Glomerular endothelial cell (primary cell): ENCODE measurements around the gene NDUFA12. TPM values are rescaled to one million over a fixed set of nuclear protein-coding genes. Genes with fewer than 3 reads are reported as not detected.

Source experiments
- DNase-seq: peaks from one replicate; pipeline ENCODE4 v3.0.0-alpha.2; 2011; ENCODE audit warnings: low read depth, low spot score; ENCODE audit errors: extremely low read depth
- total RNA-seq: library from RNA; depleted of rRNA; stranded (reverse); fragments of >200 nt; gene quantifications from 2 replicates; pipeline ENCODE4 v1.2.3, GENCODE V29; 2015

The NDUFA12 gene
- total RNA-seq, 1 donor from 2014 or later, result 117 TPM

DNA sequence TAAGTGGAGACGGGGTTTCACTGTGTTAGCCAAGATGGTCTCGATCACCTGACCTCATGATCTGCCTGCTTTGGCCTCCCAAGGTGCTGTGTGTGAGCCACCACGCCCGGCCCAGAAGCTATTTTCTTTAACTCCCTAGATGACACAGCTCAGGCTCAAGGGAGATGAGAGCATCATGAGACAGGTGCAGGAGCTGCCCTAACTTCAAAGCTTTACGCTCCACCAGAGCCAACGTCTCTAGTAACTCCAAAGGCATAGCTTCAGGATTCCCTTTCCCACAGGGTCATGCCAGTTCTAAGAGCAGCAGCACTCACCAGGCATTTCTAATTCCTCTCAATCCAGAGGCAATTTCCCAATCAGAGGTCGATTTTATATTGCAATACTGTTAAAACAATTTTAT lies 21.0 kb downstream of the NDUFA12 start:
- no peak for DNase-seq

DNA sequence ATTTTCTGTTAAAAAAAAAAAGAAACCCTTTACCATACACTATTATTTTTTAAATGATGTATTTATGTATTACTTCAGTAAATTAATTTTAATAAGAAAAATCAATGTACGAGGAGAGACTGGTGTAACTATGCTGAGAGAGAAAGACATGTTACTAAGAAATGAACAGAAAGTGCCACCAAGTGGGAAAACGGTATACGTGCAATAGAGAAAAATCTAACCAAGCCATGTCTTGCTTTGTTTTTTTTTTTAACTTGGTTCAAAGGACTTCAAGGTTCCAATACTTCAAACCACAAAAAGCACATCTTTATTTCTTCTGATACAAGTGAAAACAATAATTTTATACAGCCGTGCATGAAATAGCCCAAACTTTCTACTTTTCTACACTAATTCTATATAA lies 22.9 kb downstream of the NDUFA12 start:
- no peak for DNase-seq

DNA sequence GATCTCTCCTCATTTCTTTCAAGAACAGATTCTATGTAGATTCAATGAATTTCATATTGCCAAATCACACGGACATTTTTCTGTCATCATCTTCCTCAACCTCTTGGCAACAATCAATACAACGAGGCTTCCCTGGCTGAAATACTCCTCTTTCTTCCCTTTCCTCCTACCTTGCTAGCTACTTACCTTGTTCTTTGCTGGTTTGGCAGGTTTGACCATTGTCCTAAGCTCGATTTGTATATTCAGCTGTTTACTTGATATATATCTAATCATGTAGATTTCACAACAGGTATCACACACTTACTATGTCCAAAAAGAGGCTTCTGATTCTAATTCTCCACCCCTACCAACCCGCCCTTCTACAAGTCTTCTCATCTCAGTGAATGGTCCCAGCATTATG lies 23.6 kb downstream of the NDUFA12 start:
- DNase-seq, result no peak

- DNase-seq, result no peak
These were observed 25.6 kb downstream of the NDUFA12 start for GRCh38 chr12:94977766-94978468.

DNA sequence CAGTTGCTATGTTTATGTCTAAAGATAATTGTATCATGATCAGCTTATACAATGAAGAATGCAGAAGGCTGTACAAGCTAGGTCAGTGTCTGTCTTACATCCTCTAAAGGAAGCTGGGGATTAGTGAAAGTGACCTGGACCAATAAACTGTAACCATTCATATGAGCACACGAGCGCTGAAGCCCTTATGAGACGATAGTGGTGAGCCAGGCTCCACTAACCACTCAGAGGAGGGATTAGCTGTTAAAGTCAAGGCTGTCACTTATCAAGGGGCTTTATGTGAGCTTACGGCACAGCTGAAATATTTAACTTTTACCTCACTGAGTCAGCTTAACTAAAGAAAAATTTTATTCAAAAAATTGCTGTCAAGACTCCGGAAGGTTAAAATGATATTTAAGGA lies 30.3 kb downstream of the NDUFA12 start:
- no peak for DNase-seq

- DNase-seq, result no peak
These were observed 30.7 kb downstream of the NDUFA12 start for GRCh38 chr12:94972795-94973194.

- no peak for DNase-seq
These were observed 31.6 kb downstream of the NDUFA12 start for GRCh38 chr12:94971923-94972322.

DNA sequence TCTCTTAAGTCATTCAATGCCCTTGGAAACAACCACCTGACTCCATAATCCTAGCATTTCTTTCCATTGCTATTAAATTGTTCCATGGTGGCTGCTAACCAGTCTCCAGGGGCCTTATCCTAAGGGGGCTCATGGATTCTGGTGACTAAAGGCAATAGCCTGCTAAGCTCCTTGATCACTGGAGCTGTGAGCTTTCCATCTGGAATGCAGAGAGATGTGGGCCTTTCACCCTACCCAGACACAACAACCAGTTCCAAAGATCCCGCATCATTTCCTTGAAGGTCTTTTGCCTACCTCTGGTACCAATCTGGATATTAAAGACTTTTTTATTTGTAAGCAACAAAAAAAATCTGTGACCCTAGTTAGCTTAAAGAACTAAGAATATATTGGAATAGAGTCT lies 32.9 kb downstream of the NDUFA12 start:
- DNase-seq, result no peak

DNA sequence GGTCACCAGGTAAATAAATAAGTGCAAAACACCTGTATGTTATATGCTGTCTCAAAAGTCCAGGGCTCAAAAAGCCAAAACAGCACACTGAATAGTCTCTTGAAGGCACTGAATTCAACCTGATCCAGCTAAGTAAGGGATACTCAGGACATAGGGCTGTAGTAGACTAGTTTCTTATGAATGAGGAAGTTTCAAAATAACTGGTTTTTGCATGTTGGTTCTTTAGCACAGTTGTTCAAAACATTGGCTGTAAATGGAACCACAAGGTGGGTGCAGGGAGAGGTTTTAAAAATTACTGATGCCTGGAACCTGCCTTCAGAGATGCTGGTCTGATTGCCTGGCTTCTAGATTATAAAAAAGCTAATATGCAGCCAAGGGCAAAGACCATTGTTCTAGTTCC lies 34.1 kb downstream of the NDUFA12 start:
- no peak for DNase-seq

- no peak for DNase-seq
These were observed 37.4 kb downstream of the NDUFA12 start for GRCh38 chr12:94965982-94966630.

DNA sequence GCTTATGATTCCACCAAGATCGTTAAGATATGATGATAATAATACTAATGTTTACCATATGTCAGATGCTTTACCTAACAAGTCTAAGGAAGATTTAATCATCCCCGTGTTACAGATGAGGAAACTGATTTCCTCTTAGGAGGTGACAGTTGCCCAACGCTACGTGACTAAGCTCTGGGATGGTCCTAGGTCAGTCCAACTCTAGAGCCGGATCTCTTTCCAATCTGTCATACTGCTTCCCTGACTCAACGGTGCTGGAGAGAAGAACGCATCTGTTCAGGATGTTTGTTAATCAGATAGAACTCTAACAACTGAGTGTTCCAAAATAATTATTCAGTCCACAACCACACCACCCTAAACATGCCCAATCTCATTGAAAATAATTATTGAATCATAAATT lies 39.8 kb downstream of the NDUFA12 start:
- no peak for DNase-seq

DNA sequence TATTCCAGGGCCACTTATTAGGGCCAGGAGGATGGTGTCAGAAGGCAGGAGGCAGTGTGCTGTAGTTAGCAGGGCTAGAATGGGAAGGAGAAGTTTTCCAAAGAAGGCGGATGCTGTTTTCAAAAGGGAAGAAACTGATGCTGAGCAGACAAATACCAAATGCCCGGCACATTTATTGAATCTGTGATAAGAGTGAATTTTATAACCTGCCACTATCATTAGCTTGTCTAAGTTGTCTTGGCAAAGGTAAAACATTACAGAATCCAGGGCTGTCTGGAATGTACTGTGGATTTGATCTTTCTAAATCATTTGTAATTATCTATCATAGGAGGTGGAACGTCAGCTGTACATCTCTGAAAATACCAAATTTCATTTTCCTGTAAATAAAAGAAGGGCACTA lies 40.8 kb downstream of the NDUFA12 start:
- no peak for DNase-seq

GRCh38 chr12:94961911-94962310 lies 41.6 kb downstream of the NDUFA12 start:
- no peak for DNase-seq

GRCh38 chr12:94961256-94961824 lies 42.2 kb downstream of the NDUFA12 start:
- no peak for DNase-seq

GRCh38 chr12:94957006-94957405 lies 46.5 kb downstream of the NDUFA12 start:
- no peak for DNase-seq

- no peak for DNase-seq
These were observed 48.4 kb downstream of the NDUFA12 start for GRCh38 chr12:94954948-94955592.

DNA sequence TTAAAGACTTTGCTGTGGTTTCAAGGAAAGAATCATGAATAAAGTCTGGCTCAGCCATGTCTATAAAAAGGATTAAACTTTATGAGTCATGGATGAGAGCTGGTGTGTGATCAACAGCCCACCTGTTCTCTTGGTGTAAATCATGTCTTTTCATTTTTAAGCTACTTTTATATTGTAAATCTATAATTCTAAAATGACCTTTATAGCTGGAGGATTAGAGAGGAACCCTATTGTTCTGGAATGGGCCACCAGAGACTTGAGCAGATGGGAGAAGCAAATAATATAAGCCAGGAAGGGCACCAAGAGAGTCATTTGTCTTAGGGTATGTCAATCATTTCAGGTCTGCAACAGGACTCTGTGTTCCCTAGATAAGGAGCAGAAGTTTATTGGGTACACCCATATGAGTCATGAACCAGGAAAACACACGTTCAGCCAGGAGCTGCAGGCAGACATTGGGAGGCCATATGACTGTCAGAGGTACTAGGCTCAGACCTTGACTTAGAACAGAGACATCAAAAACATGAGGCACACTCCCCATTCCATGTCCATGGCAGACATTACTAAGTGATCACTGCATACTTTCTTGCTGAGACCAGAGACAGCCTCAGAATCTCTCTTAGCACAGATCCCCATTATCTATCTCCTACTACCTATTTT lies 49.3 kb downstream of the NDUFA12 start:
- no peak for DNase-seq

- DNase-seq, result no peak
These were observed 51.2 kb downstream of the NDUFA12 start for GRCh38 chr12:94952325-94952724.

GRCh38 chr12:94951071-94951934 lies 52.2 kb downstream of the NDUFA12 start:
- no peak for DNase-seq

DNA sequence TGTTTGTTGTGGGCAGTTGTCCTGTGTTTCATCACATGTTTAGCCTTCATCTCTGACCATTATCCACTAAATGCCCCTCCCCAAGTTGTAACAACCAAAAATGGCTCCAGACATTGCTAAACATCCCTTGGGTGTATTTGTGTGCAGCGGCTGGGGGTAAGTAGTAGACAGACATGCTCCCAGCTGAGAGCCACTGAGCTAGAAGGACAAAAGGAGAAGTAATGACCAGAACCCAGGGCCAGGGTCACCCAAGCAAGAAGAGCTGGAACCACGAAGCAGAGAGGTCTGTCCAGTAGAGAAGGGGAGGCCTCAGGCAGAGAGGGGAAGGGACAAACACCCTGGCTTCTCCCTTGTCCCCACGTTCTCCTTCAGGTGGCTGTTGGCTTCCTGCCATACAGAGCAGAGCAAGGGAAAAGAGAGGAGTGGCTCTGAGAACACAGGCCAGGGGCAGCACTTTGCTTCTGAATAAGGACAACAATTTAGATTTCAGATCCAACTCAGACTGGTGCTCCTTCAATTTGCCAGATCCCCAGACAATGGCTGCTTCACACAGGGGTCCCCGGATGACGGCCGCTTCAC lies 55.2 kb downstream of the NDUFA12 start:
- no peak for DNase-seq
